ENCODE data around the gene GID4. TPM values are rescaled to one million over a fixed set of nuclear protein-coding genes. Genes with fewer than 3 reads are reported as not detected.
A peak's percentile ranks its signal among the peaks of the same experiment; 100 is the strongest.
"Not testable (repeated sequence)": the region's sequence is repeated elsewhere in the genome, so short reads cannot be mapped to it uniquely, and the experiment has no call there.

The GID4 gene
- 9.9 TPM for polyA plus RNA-seq
- long read RNA-seq, donor 1, full-length matches to known transcripts, result 6 of 6 reads
- long read RNA-seq, donor 1, partial matches to known transcripts, result 0 of 6 reads
- long read RNA-seq, donor 1, other reads (novel, unspliced or antisense), result 0 of 6 reads
- long read RNA-seq, donor 2, full-length matches to known transcripts, result 3 of 3 reads
- long read RNA-seq, donor 2, partial matches to known transcripts, result 0 of 3 reads
- long read RNA-seq, donor 2, other reads (novel, unspliced or antisense), result 0 of 3 reads
- long read RNA-seq, donor 3, result 0 reads
- long read RNA-seq, donor 4, result 0 reads
- long read RNA-seq, donor 5, full-length matches to known transcripts, result 1 of 1 reads
- long read RNA-seq, donor 5, partial matches to known transcripts, result 0 of 1 reads
- long read RNA-seq, donor 5, other reads (novel, unspliced or antisense), result 0 of 1 reads
- long read RNA-seq, donor 6, full-length matches to known transcripts, result 6 of 6 reads
- long read RNA-seq, donor 6, partial matches to known transcripts, result 0 of 6 reads
- long read RNA-seq, donor 6, other reads (novel, unspliced or antisense), result 0 of 6 reads
- long read RNA-seq, donor 7, full-length matches to known transcripts, result 2 of 2 reads
- long read RNA-seq, donor 7, partial matches to known transcripts, result 0 of 2 reads
- long read RNA-seq, donor 7, other reads (novel, unspliced or antisense), result 0 of 2 reads
- long read RNA-seq, donor 8, full-length matches to known transcripts, result 2 of 2 reads
- long read RNA-seq, donor 8, partial matches to known transcripts, result 0 of 2 reads
- long read RNA-seq, donor 8, other reads (novel, unspliced or antisense), result 0 of 2 reads
- long read RNA-seq, donor 9, full-length matches to known transcripts, result 2 of 2 reads
- long read RNA-seq, donor 9, partial matches to known transcripts, result 0 of 2 reads
- long read RNA-seq, donor 9, other reads (novel, unspliced or antisense), result 0 of 2 reads
- long read RNA-seq, donor 10, full-length matches to known transcripts, result 3 of 3 reads
- long read RNA-seq, donor 10, partial matches to known transcripts, result 0 of 3 reads
- long read RNA-seq, donor 10, other reads (novel, unspliced or antisense), result 0 of 3 reads
- long read RNA-seq, donor 11, full-length matches to known transcripts, result 5 of 5 reads
- long read RNA-seq, donor 11, partial matches to known transcripts, result 0 of 5 reads
- long read RNA-seq, donor 11, other reads (novel, unspliced or antisense), result 0 of 5 reads

DNA sequence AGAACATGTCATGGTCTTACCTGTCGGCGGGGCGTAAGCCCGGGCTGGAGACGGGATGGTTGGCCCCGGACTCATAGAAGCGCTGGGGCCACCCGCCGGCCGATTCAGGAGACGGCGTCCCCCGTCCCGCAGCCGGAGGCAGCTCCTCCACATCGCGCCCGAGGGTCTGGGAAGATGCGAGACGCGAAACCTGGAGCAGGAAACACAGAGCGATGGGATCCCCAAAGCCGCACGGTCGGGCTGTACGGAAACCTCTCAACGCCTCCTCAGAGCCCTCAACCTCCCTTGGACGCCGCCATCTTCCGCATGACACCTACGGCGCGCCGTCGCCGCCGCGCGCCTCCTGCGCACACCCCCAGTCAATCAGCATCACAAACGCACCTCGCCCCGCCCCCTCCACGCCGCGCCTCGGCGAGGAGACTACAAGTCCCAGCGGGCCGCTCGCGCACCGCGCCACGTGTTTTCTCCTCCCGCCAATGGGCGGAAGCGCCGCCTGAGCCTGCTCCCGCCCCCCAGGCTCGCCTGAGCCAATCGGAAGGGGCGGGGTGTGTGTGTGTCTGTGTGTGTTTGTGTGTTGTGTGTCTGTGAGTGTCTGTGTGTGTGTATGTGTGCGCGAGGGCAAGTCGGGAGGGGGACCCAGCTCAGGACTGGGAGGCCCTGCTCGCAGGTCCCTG is at the start of gene GID4, which contains the start of gene ATPAF2:
Gene GID4, plus strand, starts transcription at position 548 of the 674 bp plus-strand sequence. Its CDS starts 57 bp downstream, at position 605.
Gene ATPAF2, minus strand, starts transcription at position 308 of the 674 bp plus-strand sequence. Its CDS starts 155 bp downstream, at position 153.
- Histone ChIP-seq H3K27me3 (ENCODE audit: control insufficient read depth, insufficient read depth, low read length) (no peaks in the 10 kb centered on the region), H3K27ac (ENCODE audit: low read length) (peak within 1 kb of the TSS; percentile 71), H3K4me1 (ENCODE audit: control insufficient read depth, insufficient read depth, low read length) (peaks cover 14% of the 10 kb centered on the region), H3K36me3 (ENCODE audit: control insufficient read depth, insufficient read depth, low read length) (peaks cover 2% of the 10 kb centered on the region), H3K4me3 (ENCODE audit: low read length) (peak within 1 kb of the TSS; percentile 97), H3K9me3 (ENCODE audit: control insufficient read depth, low read depth, low read length) (no peaks in the 10 kb centered on the region)
- no CpG with 5 or more reads among the region's 67 CpGs for WGBS (ENCODE audit: insufficient coverage, low lambda C conversion rate)
- peak; percentile 100 for DNase-seq

- DNase-seq, result no peak
- WGBS (ENCODE audit: insufficient coverage, low lambda C conversion rate), result no CpG with 5 or more reads among the region's 10 CpGs
- H3K36me3 ChIP-seq (ENCODE audit: control insufficient read depth, insufficient read depth, low read length), result no peaks in the 10 kb centered on the region
- no peak overlapping the region for H3K4me3 ChIP-seq (ENCODE audit: low read length)
- no peaks in the 10 kb centered on the region for H3K27me3 ChIP-seq (ENCODE audit: control insufficient read depth, insufficient read depth, low read length)
- no peak overlapping the region for H3K27ac ChIP-seq (ENCODE audit: low read length)
- H3K9me3 ChIP-seq (ENCODE audit: control insufficient read depth, low read depth, low read length), result no peaks in the 10 kb centered on the region
- H3K4me1 ChIP-seq (ENCODE audit: control insufficient read depth, insufficient read depth, low read length), result no peaks in the 10 kb centered on the region
Measured at GRCh38 chr17:17989618-17990017, 49.6 kb upstream of the GID4 start.

DNA sequence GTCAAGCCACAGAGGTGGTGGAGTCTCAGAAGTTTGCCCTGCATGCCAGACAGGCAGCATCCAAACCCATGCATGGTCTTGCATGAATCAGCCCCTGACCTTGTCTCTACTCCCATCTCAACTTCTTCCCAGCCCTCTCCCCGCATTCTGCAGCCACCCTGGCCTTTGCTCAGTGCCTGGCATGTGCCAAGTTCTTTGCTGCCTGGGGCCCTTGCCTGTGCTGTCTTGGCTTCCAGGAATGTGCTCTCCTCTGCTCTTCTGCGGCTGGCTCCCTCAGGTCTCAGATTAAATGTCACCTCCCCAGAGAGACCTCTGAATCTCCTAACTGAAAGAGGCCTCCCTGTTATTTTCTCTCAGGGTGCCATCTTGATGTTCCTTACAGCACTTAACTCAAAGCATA is 48.9 kb upstream of the GID4 start:
- Histone ChIP-seq H3K4me3 (ENCODE audit: low read length) (no peak overlapping the region), H3K9me3 (ENCODE audit: control insufficient read depth, low read depth, low read length) (no peaks in the 10 kb centered on the region), H3K36me3 (ENCODE audit: control insufficient read depth, insufficient read depth, low read length) (no peaks in the 10 kb centered on the region), H3K4me1 (ENCODE audit: control insufficient read depth, insufficient read depth, low read length) (no peaks in the 10 kb centered on the region), H3K27me3 (ENCODE audit: control insufficient read depth, insufficient read depth, low read length) (no peaks in the 10 kb centered on the region), H3K27ac (ENCODE audit: low read length) (no peak overlapping the region)
- no CpG with 5 or more reads among the region's 2 CpGs for WGBS (ENCODE audit: insufficient coverage, low lambda C conversion rate)
- DNase-seq, result no peak

GRCh38 chr17:17993366-17993765 is 45.8 kb upstream of the GID4 start:
- no peaks in the 10 kb centered on the region for H3K36me3 ChIP-seq (ENCODE audit: control insufficient read depth, insufficient read depth, low read length)
- no peak overlapping the region for H3K4me3 ChIP-seq (ENCODE audit: low read length)
- 100% methylated on average over 2 of the region's 2 CpGs for WGBS (ENCODE audit: insufficient coverage, low lambda C conversion rate)
- H3K9me3 ChIP-seq (ENCODE audit: control insufficient read depth, low read depth, low read length), result no peaks in the 10 kb centered on the region
- H3K27me3 ChIP-seq (ENCODE audit: control insufficient read depth, insufficient read depth, low read length), result no peaks in the 10 kb centered on the region
- H3K4me1 ChIP-seq (ENCODE audit: control insufficient read depth, insufficient read depth, low read length), result no peaks in the 10 kb centered on the region
- H3K27ac ChIP-seq (ENCODE audit: low read length), result no peak overlapping the region
- DNase-seq, result no peak

DNA sequence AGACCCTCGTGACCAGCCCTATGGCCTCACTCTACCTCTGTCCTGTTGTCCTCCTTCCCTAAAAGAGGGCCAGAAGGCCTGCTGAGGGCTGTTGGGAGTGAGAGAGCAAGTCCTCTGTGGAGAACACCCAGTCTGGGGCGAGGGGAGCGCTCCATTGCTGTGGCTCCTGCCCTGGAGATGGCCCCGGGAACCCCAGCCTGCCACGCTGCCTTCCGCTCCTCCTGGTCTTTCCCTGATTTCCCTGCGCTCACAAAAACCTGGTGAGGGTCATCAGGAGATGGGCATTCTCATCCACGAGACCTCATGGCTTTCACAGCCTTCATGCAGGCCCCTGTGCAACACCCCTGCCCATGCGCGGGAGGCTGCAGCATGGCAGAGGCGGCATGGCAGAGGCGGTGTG is 45.4 kb upstream of the GID4 start:
- H3K4me1 ChIP-seq (ENCODE audit: control insufficient read depth, insufficient read depth, low read length), result no peaks in the 10 kb centered on the region
- no peak overlapping the region for H3K4me3 ChIP-seq (ENCODE audit: low read length)
- H3K36me3 ChIP-seq (ENCODE audit: control insufficient read depth, insufficient read depth, low read length), result no peaks in the 10 kb centered on the region
- no peak for DNase-seq
- H3K9me3 ChIP-seq (ENCODE audit: control insufficient read depth, low read depth, low read length), result no peaks in the 10 kb centered on the region
- WGBS (ENCODE audit: insufficient coverage, low lambda C conversion rate), result no CpG with 5 or more reads among the region's 12 CpGs
- no peak overlapping the region for H3K27ac ChIP-seq (ENCODE audit: low read length)
- no peaks in the 10 kb centered on the region for H3K27me3 ChIP-seq (ENCODE audit: control insufficient read depth, insufficient read depth, low read length)

GRCh38 chr17:17994271-17995069 is 44.7 kb upstream of the GID4 start:
- H3K27ac ChIP-seq (ENCODE audit: low read length), result no peak overlapping the region
- DNase-seq, result peak in 1 of 2 donors; percentile 17

DNA sequence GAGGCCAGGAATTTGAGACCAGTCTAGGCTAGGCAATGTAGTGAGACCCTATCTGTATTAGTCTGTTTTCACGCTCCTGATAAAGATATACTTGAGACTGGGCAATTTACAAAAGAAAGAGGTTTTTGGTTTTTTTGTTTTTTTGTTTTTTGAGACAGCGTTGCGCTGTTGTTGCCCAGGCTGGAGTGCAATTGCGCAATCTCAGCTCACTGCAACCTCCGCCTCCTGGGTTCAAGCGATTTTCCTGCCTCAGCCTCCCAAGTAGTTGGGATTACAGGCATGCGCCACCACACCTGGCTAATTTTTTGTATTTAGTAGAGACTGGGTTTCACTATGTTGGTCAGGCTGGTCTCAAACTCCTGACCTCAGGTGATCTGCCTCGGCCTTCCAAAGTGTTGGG is 43.3 kb upstream of the GID4 start:
- not testable (repeated sequence) for H3K9me3 ChIP-seq (ENCODE audit: control insufficient read depth, low read depth, low read length); H3K36me3 ChIP-seq (ENCODE audit: control insufficient read depth, insufficient read depth, low read length); H3K4me3 ChIP-seq (ENCODE audit: low read length); H3K27me3 ChIP-seq (ENCODE audit: control insufficient read depth, insufficient read depth, low read length); DNase-seq; H3K27ac ChIP-seq (ENCODE audit: low read length)
- H3K4me1 ChIP-seq (ENCODE audit: control insufficient read depth, insufficient read depth, low read length), result peaks cover 13% of the 10 kb centered on the region
- 100% methylated on average over 1 of the region's 8 CpGs for WGBS (ENCODE audit: insufficient coverage, low lambda C conversion rate)

More at GRCh38 chr17:17994271-17995069, 44.7 kb upstream of the GID4 start:
- WGBS (ENCODE audit: insufficient coverage, low lambda C conversion rate), result no CpG with 5 or more reads among the region's 18 CpGs
- Histone ChIP-seq H3K27me3 (ENCODE audit: control insufficient read depth, insufficient read depth, low read length) (no peaks in the 10 kb centered on the region), H3K4me3 (ENCODE audit: low read length) (no peak overlapping the region), H3K36me3 (ENCODE audit: control insufficient read depth, insufficient read depth, low read length) (no peaks in the 10 kb centered on the region), H3K4me1 (ENCODE audit: control insufficient read depth, insufficient read depth, low read length) (peaks cover 5% of the 10 kb centered on the region), H3K9me3 (ENCODE audit: control insufficient read depth, low read depth, low read length) (no peaks in the 10 kb centered on the region)

DNA sequence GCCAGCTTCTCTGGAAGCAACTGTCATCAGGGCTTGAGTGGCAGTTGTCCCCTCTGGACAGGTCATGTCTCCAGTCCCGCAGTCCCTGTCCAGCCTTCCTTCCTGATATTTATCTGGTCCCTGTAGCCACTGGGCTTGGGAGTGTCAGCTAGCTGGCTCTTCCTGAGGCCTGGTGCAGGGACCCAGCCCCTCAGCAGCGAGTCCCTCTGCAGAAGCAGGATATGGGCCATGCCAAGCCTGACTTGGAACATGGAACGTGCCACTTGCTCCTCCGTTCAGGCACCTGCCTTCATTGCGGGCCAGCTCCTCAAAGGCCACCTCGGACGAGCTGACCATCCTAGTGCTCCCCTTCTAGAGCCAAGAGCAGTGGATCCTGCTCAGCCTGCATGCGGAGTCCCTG is 40.3 kb upstream of the GID4 start:
- Histone ChIP-seq H3K4me3 (ENCODE audit: low read length) (no peak overlapping the region), H3K36me3 (ENCODE audit: control insufficient read depth, insufficient read depth, low read length) (no peaks in the 10 kb centered on the region), H3K27ac (ENCODE audit: low read length) (no peak overlapping the region), H3K27me3 (ENCODE audit: control insufficient read depth, insufficient read depth, low read length) (no peaks in the 10 kb centered on the region), H3K9me3 (ENCODE audit: control insufficient read depth, low read depth, low read length) (no peaks in the 10 kb centered on the region), H3K4me1 (ENCODE audit: control insufficient read depth, insufficient read depth, low read length) (peaks cover 13% of the 10 kb centered on the region)
- DNase-seq, result no peak
- WGBS (ENCODE audit: insufficient coverage, low lambda C conversion rate), result no CpG with 5 or more reads among the region's 8 CpGs

DNA sequence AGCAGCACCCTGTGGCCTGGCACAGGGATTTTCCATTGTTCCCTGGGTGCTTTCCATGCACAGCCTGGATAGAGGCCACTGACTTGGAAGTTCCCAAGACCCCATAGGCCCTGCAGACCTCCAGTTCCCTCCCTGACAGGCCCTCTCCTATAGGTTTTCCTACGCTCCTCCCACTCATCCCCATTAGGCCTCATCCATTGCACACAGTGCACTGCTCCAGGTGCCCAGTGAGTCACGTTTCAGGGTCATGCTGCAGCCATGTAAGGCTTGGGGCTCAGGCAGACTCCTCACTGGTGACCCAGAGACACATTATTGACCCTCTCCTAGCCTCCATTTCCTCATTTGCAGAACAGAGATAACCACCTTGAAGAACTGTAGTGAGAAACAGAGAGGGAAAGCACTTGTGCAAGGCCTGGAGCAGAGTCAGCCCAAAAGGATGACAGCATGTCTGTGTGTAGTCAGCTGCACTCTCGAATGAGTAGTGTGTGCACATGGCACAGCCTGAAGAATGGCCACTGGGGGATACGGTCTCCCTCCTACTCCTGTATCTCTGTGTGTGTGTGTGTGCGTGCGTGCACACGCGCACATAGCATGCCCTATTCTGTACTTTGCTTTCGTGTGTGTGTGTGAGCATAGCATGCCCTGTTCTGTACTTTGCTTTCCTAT is 39.7 kb upstream of the GID4 start:
- Histone ChIP-seq H3K4me1 (ENCODE audit: control insufficient read depth, insufficient read depth, low read length) (peaks cover 13% of the 10 kb centered on the region), H3K4me3 (ENCODE audit: low read length) (no peak overlapping the region), H3K27me3 (ENCODE audit: control insufficient read depth, insufficient read depth, low read length) (no peaks in the 10 kb centered on the region), H3K36me3 (ENCODE audit: control insufficient read depth, insufficient read depth, low read length) (no peaks in the 10 kb centered on the region), H3K9me3 (ENCODE audit: control insufficient read depth, low read depth, low read length) (no peaks in the 10 kb centered on the region), H3K27ac (ENCODE audit: low read length) (peak overlapping the region; percentile 20)
- DNase-seq, result no peak
- 100% methylated on average over 1 of the region's 9 CpGs for WGBS (ENCODE audit: insufficient coverage, low lambda C conversion rate)

Measured in large intestine (tissue), 12 donors.